NT2/D1 (cell line): Measurements from ENCODE around the gene RAB28.

Source experiments
- DNase-seq: peaks from one replicate; pipeline ENCODE4 v3.0.0-alpha.2; 2011; ENCODE audit warnings: low read depth, low spot score
- H3K27me3 ChIP-seq: 2 replicates; pipeline ENCODE4 v1.6.0; 2011; ENCODE audit warnings: mild to moderate bottlenecking; ENCODE audit not compliant: insufficient read length, insufficient read depth
- H3K36me3 ChIP-seq: 2 replicates; pipeline ENCODE4 v1.6.1; 2011; ENCODE audit warnings: mild to moderate bottlenecking, low read length, mixed read lengths; ENCODE audit not compliant: insufficient read depth, insufficient read length
- H3K4me1 ChIP-seq: 2 replicates; pipeline ENCODE4 v1.5.1; 2011; ENCODE audit not compliant: insufficient read depth, insufficient read length
- H3K4me3 ChIP-seq: 2 replicates; pipeline ENCODE4 v1.5.1; 2011; ENCODE audit warnings: low read depth; ENCODE audit not compliant: insufficient read length
- H3K9ac ChIP-seq: 2 replicates; pipeline ENCODE4 v1.6.0; 2011; ENCODE audit warnings: low read depth; ENCODE audit not compliant: insufficient read length
- H3K9me3 ChIP-seq: 2 replicates; pipeline ENCODE4 v1.5.1; 2011; ENCODE audit warnings: mild to moderate bottlenecking, low read length; ENCODE audit not compliant: insufficient read depth
- SUZ12 ChIP-seq: IDR thresholded peaks from 2 replicates; pipeline ENCODE4 v1.6.1; 2011; ENCODE audit not compliant: insufficient read length, insufficient read depth; ENCODE audit errors: extremely low read depth
- YY1 ChIP-seq: IDR thresholded peaks from 2 replicates; pipeline ENCODE4 v1.6.1; 2011; ENCODE audit not compliant: insufficient read length, insufficient read depth
- ZNF274 ChIP-seq: IDR thresholded peaks from 2 replicates; pipeline ENCODE4 v1.6.1; 2011; ENCODE audit warnings: mild to moderate bottlenecking, low read depth, low read length

RAB28 gene

DNA sequence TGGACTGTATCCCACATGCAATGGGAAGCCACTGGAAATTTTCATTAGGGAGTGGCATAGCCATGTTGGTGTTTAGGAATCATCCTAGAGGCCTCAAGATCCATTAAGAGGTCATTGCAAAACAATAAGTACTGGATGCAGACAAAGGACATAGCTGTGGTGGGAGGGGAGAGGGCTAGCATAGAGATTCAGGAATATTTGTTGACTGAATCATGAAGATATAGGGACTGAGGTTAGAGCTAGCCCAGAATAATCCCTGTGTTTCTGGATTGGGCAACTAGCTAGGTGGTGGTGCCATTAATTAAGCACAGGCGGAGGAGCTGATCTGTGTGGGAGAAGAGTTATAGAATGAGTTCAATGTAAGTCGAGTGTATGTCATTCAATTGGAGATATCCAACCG lies 135.0 kb downstream of the RAB28 start:
- H3K4me3 ChIP-seq = no peak overlapping the region
- H3K4me1 ChIP-seq = no peaks in the 10 kb centered on the region
- no peaks in the 10 kb centered on the region for H3K27me3 ChIP-seq
- no peak for DNase-seq
- no peak overlapping the region for H3K9ac ChIP-seq
- peaks cover 14% of the 10 kb centered on the region; the same call in 1 of the 2 replicates for H3K9me3 ChIP-seq
- no peaks in the 10 kb centered on the region for H3K36me3 ChIP-seq
- TF ChIP-seq ZNF274 (no peak), SUZ12 (no peak), YY1 (no peak)

- DNase-seq = no peak
- H3K4me3 ChIP-seq = no peak overlapping the region
- no peak for TF ChIP-seq YY1
- TF ChIP-seq SUZ12 = no peak
- no peak for TF ChIP-seq ZNF274
- H3K27me3 ChIP-seq = no peaks in the 10 kb centered on the region
- H3K9ac ChIP-seq = no peak overlapping the region
- no peaks in the 10 kb centered on the region for H3K36me3 ChIP-seq
- peaks cover 14% of the 10 kb centered on the region; the same call in 1 of the 2 replicates for H3K9me3 ChIP-seq
- H3K4me1 ChIP-seq = no peaks in the 10 kb centered on the region
These were observed 135.9 kb downstream of the RAB28 start for GRCh38 chr4:13348216-13348615.

DNA sequence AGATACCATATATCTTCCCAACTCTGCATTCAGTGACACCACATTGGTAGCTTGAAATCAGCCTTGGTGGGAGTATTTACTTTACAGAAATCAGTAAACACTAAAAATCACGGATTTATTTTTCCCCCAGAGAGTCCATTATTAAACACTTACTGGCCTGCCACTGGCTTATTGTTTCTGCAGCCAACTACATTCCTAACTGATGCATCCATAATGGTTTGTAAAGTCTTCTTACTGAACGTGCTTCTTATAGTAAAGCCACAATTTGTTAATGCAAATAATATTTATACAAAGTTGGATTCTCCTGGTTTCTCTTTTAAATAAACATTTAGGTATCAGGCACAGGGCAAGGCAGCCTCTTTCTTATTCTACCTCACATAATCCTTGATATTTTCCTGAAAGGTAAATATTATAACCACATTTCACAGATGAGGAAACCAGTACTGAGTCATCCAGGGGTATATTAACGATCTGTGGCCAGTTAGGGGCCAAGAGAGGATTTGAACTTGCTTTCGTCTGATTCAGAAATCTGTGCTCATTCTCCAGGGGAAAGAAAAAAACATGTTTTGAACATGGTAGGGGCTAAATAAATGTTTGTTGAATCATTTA lies 136.5 kb downstream of the RAB28 start:
- TF ChIP-seq YY1 (no peak), SUZ12 (no peak), ZNF274 (no peak)
- DNase-seq = no peak
- no peaks in the 10 kb centered on the region for H3K36me3 ChIP-seq
- H3K9me3 ChIP-seq = peaks cover 14% of the 10 kb centered on the region; the same call in 1 of the 2 replicates
- H3K9ac ChIP-seq = no peak overlapping the region
- H3K4me1 ChIP-seq = no peaks in the 10 kb centered on the region
- no peaks in the 10 kb centered on the region for H3K27me3 ChIP-seq
- no peak overlapping the region for H3K4me3 ChIP-seq

DNA sequence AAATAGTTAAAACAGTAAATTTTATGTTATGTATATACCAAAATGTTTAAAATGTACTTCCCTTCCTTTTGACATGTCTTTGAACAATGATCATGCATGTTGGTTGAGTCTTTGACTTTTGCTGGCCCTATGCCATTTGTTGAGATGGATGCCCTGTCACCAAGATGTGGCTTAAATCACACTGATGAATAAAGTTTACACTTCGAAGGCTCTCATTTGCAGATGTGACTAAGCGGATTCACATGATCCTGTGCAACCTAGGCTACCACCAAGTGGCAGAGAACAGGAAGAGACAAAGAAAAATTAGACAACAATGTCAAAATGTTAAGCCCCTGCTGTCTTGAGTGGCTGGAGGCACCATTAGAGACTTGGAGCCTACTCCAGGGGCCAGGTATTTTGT lies 139.9 kb downstream of the RAB28 start:
- no peak for DNase-seq
- Histone ChIP-seq H3K9ac (no peak overlapping the region), H3K4me1 (no peaks in the 10 kb centered on the region), H3K36me3 (no peaks in the 10 kb centered on the region), H3K27me3 (no peaks in the 10 kb centered on the region), H3K9me3 (peaks cover 6% of the 10 kb centered on the region; the same call in 1 of the 2 replicates), H3K4me3 (no peak overlapping the region)
- TF ChIP-seq YY1 = no peak
- TF ChIP-seq ZNF274 = no peak
- TF ChIP-seq SUZ12 = no peak

DNA sequence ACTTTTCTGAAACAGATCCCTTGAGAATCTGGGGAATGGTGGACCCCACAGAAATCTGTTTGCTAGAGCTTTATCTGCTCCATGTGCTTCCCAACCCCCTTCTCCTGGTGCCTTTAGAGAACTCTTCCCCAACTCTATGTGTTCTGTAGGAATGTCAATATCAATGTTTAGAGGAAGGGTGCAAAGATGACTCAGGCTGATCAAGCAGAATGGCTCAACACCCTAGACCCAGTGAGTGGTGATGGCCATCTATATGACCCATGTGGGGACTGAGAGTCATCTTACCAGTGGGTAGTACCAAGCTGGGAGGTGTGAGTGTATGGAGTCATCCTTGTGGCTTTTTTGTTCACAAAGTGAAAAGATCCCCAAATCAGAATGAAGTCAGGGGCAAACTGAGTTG lies 143.5 kb downstream of the RAB28 start:
- DNase-seq = no peak

DNA sequence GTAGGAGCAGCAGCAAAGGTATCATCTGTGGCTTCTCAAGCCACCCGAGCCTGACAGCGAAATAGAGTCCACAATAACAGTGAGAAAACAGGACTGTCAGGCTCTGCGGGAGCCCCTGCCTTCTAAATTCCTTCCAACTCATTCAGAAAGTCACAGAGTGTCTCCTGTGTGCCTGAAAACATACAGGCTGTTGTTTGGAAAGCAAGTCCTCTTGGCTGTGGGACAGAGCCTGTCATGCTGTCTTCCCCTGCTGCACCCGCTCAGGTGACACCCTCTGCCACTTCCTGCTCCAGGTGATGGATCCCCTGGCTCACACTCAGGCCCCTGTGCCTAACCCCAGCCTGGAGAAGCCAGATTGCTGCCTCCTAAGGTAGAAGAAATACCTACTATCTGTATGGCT lies 152.3 kb downstream of the RAB28 start:
- H3K36me3 ChIP-seq = peaks cover 1% of the 10 kb centered on the region
- no peak overlapping the region for H3K9ac ChIP-seq
- no peak for DNase-seq
- no peak overlapping the region for H3K4me3 ChIP-seq
- TF ChIP-seq ZNF274 (no peak), SUZ12 (no peak), YY1 (no peak)
- no peaks in the 10 kb centered on the region for H3K27me3 ChIP-seq
- H3K4me1 ChIP-seq = no peaks in the 10 kb centered on the region
- H3K9me3 ChIP-seq = no peaks in the 10 kb centered on the region

More for the DNA sequence above, 143.5 kb downstream of the RAB28 start:
- peaks cover 2% of the 10 kb centered on the region for H3K36me3 ChIP-seq
- H3K9ac ChIP-seq = no peak overlapping the region
- TF ChIP-seq YY1 (no peak), SUZ12 (no peak), ZNF274 (no peak)
- no peaks in the 10 kb centered on the region for H3K4me1 ChIP-seq
- H3K4me3 ChIP-seq = no peak overlapping the region
- H3K9me3 ChIP-seq = no peaks in the 10 kb centered on the region
- H3K27me3 ChIP-seq = no peaks in the 10 kb centered on the region

GRCh38 chr4:13329963-13330362 lies 154.2 kb downstream of the RAB28 start:
- Histone ChIP-seq H3K4me1 (no peaks in the 10 kb centered on the region), H3K27me3 (no peaks in the 10 kb centered on the region), H3K4me3 (no peak overlapping the region), H3K36me3 (no peaks in the 10 kb centered on the region), H3K9ac (no peak overlapping the region), H3K9me3 (no peaks in the 10 kb centered on the region)
- TF ChIP-seq YY1 = no peak
- no peak for TF ChIP-seq SUZ12
- TF ChIP-seq ZNF274 = no peak
- DNase-seq = no peak

DNA sequence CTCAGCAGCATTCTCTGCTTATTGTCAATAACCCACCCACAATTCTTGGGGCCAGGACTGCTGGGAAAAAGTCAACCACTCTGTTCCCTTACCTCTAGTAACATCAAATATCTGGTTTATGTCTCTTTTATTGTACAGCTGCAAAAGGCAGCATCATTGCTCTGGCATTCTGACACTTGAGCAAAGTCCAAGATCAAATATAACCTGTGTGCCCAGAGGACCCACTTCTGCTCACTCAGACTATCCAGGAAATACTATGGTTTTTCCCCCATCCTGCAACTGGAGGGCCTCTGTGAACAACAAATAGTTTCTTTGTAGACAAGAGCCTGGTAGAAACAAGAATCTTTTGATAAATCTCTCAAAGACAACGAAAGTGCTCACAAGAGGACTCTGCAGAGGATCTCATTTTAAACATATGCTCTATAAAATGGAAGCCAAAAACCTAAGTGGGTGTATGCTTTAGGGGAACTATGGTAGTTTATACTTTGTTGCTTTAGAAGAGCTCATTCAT lies 154.7 kb downstream of the RAB28 start:
- no peak for DNase-seq
- Histone ChIP-seq H3K4me1 (no peaks in the 10 kb centered on the region), H3K4me3 (no peak overlapping the region), H3K36me3 (no peaks in the 10 kb centered on the region), H3K9me3 (no peaks in the 10 kb centered on the region), H3K27me3 (no peaks in the 10 kb centered on the region), H3K9ac (no peak overlapping the region)
- TF ChIP-seq YY1 = no peak
- no peak for TF ChIP-seq SUZ12
- TF ChIP-seq ZNF274 = no peak
